D341Med (cell line): ENCODE data around the gene MERTK.
"Not testable (repeated sequence)": the region's sequence is repeated elsewhere in the genome, so short reads cannot be mapped to it uniquely, and the experiment has no call there.

Source experiments
- DNase-seq: peaks from one replicate; pipeline ENCODE4 v3.0.0; 2012; ENCODE audit warnings: low spot score

Gene MERTK

DNA sequence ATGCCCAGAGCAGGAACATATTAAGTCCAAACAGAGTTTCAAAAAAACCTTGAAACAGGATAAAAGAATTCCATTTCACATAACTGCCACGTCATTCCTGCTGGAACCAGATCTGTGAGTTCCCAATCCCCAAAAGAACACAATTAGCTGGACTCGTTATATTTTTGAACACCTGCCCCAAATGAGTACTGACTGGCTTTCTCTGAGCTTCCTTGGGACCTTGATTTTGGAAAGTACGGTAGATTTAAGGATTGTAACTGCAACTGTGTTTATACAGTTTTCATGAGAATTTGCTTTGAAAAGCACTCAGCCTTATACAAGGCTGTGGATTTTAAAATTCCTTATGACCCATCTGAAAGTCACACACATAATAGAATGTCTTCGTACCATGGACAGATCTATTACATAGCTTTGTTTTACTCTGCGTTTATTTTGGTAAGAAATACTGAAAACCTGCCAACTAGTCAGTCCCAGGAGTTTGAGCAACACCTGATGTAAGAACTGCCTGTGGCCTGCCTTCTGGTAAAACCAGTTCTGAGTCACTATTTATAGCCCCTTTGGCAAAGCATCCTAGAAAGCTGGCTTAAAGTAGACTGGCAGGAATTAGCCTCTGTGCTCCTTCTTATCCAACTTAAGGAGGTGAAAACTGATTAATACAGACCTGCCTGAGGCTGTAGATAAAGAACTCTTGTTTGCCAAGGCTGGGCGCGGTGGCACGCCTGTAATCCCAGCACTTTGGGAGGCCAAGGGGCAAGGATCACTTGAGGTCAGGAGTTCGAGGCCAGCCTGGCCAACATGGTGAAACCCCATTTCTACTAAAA is 48.1 kb downstream of the MERTK start:
- peak; percentile 54 for DNase-seq

DNA sequence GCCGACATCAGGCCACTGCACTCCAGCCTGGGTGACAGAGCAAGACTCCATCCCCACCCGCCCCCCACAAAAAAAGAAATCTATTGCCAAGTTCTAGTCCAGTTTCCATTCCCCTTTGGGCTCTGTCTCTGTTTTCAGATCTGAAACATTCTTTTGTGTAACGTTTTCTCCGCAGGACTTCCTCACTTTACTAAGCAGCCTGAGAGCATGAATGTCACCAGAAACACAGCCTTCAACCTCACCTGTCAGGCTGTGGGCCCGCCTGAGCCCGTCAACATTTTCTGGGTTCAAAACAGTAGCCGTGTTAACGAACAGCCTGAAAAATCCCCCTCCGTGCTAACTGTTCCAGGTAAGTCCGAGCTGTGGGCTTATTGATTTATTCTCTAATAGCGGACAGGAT is 48.8 kb downstream of the MERTK start:
- DNase-seq = no peak

DNA sequence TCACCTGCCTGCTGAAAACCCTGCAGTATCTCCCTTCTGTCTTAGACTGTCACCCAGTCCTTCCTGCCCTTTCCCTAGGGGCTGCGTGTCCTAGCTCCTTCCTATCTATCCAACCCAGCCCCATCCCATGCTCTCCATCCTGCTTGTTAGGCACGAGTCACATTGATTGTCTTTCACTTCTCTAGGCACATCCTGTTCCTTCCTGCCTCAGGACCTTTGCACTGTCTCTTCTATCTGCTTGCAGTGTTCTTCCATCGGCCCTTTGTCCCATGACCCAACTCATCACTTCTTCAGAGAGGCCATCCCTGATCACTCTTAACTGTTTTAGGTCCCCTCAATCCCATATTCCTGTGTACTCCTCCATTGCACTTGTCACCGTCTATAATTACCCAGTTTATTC is 50.4 kb downstream of the MERTK start:
- no peak for DNase-seq

DNA sequence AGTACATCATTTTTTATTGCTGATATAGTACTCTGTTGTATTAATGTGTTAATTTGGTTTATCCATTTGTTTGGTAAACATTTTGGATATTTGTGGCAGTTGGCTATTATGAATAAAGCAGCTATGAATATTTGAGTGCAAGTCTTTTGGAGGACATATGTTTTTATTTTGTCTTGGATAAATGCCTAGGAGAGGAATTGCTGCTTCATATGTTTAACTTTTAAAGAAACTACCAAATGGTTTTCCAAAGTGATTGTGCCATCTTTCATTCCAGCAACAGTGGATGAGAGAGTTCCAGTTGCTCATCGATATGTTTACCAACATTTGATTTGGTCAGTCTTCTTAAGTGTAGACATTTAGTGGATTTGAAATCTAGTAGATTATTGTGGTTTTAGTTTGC is 51.8 kb downstream of the MERTK start:
- DNase-seq = no peak

DNA sequence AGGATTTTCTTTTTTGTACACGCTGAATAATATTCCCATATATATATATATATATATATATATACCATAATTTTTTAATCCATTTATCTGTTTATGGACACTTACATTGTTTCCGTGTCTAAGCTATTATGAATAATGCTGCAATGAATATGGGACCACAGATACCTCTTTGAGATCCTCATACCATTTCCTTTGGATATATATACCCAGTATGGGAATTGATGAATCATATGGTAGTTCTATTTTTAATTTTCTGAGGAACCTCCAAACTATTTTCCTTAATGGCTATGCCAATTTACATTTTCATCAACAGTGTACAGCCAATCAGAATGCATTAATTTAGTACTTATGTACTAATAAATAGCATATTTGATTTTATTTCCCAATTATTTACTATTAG is 53.1 kb downstream of the MERTK start:
- DNase-seq = no peak

DNA sequence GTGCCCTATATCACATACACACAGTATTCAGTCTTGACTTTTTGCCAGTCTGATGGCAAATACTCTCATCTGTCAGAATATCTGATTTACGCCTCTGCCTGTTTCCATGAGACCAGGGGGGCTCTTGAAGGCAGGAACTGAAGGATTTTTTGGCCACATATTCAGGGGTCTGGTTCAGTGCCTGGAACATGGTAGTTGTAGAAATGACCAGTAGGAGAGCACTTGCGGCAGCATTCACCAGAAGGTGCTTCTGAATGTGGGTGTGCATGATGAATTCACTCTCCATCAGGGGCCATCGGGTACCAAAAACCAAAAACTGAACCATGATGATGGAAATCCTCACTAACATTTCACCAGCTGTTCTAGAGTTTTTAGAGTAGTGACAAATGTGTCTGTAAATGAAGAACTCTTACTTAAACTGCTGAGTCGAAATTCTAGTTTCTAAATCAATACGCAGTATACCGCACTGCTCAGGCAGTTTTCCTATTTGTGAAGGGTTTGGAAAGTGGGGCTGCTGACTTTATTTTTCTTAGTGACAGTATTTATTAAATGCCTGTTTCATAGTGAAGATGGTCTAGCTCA is 54.6 kb downstream of the MERTK start:
- DNase-seq = no peak

DNA sequence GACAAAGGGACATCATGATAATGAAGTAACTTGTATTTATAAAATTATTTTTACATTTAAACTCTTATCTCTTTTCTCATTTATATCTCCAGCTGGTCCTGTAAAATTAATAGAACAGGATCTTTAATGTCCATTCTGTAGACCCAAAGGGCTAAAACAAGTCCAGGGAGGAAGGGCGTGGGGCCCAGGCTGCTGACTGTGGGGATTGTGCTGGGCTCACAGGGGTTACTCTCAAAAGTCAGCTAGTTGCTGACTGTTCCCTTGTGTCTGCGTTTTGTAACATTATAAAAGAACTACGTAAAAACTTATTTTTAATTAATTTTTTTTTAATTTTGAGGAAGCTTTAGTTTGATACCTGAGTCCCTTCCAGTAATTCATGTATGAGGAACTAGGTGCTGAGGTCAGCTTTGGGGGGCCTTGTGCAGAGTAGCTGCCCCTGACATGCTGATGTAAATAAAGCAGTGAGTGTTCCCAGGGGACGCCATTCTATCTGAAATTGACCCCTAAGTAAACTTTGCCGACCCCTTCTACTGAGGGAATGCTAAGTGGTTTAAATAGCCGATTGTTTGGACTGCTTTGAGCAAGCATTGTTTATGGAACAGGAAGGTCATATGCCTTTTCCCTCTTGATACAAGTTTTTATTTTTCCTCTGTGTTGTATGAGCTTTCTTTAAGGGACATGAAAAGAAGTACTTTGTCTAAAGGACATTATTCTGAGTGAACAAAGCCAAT is 56.4 kb downstream of the MERTK start:
- no peak for DNase-seq

DNA sequence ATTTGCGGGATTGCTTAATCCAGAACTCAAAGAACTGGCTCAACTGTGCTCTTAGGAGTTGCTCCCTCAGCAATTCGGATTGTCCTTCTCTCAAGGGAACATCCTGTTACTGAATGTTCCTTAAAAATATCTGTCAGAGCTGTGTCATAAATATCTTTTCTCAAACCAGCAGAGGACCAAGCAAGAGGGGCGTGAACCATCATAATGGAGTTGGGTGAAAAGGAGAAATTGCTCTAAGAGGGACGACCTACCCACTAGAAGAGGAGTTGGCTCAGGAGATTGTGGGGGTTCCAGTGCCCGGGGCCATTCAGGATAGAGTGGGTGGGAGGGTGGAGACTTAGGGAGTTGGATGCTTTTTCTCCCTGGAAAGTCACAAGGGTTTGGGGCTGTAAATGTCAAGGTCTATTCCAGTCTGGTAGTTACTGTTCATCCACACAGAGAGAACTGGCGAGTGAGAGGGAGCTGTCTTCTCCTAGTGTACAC is 59.5 kb downstream of the MERTK start:
- no peak for DNase-seq

DNA sequence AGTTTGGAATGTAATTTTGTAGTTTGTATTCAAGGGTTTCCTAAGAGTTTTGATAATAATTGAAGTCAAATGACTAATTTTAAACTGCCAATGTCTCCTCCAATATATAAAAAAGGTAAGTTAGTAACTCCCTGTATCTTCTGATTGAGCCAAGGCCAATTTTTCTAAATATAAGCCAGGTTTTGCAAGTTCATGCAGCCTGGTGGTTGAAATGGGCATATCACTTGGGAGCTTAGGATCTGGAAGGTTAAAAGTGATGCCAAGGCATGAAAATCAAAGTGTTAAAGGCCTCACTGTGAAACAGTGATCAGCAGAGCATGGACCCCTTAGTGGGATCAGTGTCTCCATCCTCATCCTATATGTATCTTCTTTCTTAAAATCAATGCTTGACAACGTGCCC is 60.5 kb downstream of the MERTK start:
- no peak for DNase-seq

DNA sequence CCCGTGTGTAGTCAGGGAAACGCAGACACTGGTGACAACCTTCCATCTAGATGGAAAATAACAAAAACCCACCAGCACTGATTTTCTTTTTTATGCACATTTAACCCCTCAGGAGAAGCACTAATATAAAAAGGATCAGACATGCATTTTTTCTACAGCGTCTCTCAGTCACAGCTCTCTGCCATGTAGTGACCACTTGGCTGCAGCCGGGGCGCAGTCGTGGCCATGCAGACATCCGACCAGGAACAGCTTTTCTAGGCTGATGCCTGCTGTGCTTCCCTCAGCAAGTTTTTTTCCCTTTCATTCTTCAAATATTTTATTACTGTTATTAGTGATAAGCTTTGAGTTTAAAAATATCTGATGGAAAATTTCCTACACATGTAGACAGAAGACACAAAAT is 63.3 kb downstream of the MERTK start:
- DNase-seq = no peak

DNA sequence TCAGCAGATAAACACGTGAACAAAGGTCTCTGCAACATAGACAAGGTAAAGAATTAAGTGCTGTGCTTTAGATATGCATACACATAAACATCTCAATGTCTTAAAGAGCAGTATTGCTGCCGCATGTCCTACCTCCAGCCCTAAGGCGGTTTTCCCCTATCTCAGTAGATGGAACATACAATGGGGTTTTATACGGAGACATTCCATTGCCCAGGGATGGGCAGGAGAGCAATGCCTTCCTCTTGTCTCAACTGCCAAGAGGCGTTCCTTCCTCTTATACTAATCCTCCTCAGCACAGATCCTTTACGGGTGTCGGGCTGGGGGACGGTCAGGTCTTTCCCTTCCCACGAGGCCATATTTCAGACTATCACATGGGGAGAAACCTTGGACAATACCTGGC is 64.7 kb downstream of the MERTK start:
- DNase-seq = not testable (repeated sequence)

DNA sequence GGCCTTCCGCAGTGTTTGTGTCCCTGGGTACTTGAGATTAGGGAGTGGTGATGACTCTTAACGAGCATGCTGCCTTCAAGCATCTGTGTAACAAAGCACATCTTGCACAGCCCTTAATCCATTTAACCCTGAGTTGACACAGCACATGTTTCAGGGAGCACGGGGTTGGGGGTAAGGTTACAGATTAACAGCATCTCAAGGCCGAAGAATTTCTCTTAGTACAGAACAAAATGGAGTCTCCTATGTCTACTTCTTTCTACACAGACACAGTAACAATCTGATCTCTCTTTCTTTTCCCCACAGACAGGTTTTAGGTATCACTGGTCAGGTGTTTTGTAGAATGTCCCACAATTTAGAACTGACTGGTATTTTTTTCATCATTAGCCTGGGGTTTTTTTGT is 65.1 kb downstream of the MERTK start:
- not testable (repeated sequence) for DNase-seq

DNA sequence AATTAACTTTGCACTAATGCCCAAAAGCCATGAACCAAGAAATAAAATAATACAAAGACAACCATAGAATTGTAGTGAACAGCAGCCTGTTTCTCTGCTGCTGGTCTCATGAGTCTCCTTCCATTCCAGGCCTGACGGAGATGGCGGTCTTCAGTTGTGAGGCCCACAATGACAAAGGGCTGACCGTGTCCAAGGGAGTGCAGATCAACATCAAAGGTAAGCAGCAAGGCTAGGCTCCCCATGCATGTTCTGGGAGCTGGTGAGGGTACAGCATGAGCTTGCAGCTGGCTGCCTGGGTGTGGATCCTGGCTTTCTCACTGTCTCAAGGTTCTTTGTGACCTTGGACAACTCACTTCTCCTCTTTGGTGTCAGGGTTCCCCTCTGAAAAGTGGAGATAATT is 66.7 kb downstream of the MERTK start:
- no peak for DNase-seq

DNA sequence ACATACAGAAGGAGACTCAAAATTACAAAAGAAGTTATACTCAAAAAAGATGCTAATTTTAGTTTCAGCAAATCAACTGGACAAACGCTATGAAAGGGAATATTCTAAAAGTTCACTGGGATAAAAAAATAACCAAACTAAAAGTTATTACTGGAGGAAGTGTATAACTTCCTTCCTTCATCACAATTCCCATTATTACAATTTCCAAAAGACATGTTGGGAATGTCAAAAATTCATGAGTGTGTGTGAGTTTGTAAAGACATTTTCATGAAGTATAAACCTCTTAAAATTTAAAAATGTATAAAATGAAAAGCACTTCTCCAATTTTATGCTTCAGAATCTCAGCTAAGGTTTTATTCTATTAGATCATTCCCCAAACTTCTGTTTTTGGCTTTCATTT is 67.8 kb downstream of the MERTK start:
- DNase-seq = no peak

DNA sequence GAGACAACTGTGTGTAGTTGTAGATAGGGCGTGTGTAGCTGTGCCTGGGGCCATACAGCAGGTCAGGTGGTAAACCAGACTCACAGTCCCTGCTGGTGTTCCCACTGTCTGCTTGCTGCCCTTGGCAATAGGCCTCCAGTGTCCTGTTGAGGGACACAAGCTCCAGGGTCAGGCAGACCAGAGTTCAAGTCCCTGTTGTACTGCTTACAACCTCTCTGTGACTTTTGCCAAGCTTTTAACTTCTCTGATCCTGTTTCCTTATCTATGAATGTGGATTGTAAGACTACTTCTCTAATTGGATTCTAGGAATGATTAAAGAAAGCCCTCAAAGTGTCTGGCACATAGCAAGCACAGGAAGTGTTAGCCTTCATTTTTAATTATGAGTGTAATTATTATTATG is 68.6 kb downstream of the MERTK start:
- DNase-seq = no peak

DNA sequence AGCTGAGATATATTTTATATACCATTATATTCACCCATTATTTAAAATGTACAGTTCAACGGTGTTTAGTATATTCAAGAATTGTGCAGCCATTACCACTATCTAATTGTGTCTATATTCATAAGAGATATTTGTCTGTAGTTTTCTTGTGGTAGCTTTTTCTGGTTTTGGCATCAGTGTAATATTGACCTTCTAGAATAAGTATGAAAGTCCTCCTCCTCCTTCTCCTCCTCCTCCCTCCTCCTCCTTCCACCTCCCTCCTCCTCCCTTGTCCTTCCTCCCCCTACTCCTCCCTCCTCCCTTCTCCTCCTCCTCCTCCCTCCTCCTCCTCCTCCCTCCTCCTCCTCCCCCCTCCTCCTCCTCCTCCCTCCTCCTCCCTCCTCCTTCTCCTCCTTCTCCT is 72.0 kb downstream of the MERTK start:
- DNase-seq = no peak

DNA sequence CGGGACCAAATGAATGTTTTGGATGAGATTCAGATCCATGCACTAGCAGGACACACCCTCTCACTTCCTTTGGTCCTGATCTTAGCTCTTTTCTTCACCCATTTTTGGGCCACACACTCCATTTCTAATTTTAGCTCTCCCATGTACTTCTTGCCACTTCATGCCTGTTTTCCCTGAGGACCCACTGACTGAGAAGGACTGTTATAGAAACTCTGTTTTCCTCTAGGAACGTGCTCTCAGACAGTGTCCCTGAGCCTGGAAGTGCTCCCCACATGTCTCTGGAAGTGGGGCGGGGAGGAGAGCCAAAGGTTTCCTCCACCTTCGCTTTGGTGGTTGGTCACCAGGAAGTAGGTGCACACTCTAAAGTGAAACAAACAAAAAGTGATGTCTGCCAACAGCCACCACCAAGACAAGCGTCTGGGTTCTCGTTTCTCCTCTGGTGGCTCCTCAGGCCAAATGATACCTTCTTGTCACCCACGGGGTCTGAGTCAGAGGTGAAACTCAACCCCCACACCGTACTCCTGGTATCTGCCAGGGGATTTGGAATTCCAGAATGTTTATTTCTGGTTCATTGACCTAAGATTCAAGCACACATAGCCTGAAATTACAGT is 74.7 kb downstream of the MERTK start:
- DNase-seq = no peak

DNA sequence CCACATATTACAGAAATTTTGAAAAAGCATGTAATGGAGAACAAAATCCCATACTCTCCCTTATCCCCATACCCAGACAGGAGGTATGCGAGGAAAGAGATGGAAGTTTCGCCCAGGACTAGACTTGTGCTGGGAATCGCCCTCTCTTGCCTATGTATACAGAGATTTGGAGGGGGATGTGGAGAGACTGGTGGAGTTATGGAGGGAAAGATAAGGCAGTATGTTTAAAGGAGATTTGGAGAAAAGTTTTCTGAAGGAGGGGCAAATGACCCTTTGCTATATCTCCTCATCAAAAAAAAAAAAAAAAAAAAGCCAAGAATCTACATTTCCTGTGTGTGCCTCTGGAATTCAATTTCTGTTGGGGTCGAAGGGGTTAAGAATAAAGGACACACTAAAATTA is 75.3 kb downstream of the MERTK start:
- DNase-seq = no peak

DNA sequence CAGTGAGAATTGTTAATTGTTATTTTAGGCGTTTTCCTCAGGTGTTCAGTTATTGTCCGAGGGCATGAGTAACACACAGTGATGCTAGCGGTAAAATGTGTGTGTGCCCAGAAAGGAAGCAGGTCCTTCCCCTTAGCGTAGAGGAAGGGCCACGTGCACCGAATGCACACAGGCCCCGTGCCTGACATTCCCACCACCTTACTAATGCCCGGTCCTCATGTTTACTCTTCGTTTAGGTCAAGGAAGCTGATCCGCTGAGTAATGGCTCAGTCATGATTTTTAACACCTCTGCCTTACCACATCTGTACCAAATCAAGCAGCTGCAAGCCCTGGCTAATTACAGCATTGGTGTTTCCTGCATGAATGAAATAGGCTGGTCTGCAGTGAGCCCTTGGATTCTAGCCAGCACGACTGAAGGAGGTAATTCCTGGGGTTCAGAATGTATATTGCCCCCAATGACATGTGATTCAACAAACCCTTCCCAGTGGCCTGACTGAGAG is 76.7 kb downstream of the MERTK start:
- no peak for DNase-seq

DNA sequence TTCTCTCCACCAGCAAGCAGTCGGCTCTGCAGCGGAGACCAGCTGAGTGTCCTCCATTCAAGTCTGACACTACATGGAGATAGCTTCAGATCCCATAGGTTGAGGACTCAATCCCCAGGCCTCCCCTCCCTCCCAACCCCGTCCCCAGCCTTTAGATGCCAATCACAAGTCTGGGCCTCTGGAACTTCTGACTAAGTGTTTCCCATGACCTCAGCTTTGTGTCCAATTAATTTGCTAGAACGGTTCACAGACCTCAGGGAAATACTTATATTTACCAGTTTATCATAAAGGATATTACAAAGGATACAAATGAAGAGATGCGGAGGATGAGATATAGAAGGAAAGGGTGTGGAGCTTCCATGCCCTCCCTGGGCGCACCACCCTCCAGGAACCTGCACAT is 77.4 kb downstream of the MERTK start:
- DNase-seq = no peak

DNA sequence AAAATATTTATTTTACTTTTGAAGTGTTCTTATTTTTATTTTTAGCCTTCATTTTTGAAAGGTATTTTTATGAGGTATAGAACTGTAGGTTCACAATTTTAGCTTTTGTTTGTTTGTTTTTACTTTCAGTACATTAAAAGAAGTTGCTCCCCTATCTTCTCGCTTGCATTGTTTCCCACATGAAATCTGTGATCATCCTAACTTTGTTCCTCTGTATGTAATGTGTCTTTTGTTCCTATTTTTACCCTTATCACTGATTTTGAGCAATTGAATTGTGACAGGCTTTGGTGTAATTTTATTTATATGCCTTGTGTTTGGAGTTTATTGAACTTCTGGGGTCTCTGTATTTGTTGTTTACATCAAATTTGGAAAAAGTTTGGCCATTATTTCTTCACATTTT is 78.8 kb downstream of the MERTK start:
- no peak for DNase-seq

DNA sequence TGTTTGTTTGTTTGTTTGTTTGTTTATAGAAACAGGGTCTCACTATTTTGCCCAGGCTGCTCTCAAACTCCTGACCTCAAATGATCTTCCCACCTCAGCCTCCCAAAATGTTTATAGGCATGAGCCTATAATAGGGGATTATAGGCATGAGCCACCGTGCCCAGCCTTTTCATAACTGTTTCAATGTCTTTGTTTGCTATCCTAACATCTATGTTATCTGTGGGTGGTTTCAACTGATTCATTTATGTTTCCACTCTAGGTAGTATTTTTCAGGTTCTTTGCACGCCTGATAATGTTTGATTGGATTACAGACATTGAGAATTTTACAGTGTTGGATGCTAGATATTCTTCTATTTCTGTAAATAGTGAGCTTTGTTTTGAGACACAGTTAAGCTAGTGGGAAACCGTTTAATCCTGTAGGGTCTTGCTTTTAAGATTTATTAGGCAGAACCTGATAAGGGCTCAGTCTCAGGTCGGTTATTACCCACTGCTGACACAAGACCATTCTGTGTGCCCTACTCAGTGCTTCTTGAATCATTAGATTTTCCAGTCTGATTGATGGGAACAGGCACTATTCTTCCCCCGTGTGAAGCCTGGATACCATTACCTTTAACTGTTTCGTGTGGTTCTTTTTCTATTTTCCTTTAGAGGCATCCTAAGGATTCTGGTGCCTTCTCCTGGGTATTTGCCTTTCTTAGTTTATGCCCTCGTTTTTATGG is 80.2 kb downstream of the MERTK start:
- no peak for DNase-seq
